HCT116 (cell line): ENCODE measurements around the gene KCND2. TPM values are rescaled to one million over a fixed set of nuclear protein-coding genes. Genes with fewer than 3 reads are reported as not detected.

ENCODE experiments used
- ATAC-seq: fragments of 200-7000 bp; cut with Tn5 transposase; 2 replicates; pipeline ENCODE4 v1.9.1; 2020; ENCODE audit warnings: mild to moderate bottlenecking, moderate library complexity
- BruUV-seq: library from RNA; stranded (reverse); fragments of 400-500 nt; replicated peaks from 2 replicates; lab custom pipeline; 2021; lab: Mats Ljungman, UMichigan
- CTCF ChIA-PET: fragments of 300-600 bp; sonication (Branson Sonifier 250); formaldehyde crosslinking; loops from one replicate; lab custom pipeline; 2021; ENCODE audit warnings: antibody characterized with exemption; lab: Charles Lee
- POLR2A ChIA-PET: fragments of 300-600, 350-600 bp; sonication (Branson Sonifier 250); formaldehyde crosslinking; loops from one replicate; lab custom pipeline; 2021; ENCODE audit warnings: antibody characterized with exemption; lab: Charles Lee
- RAD21 ChIA-PET, 2 experiments: fragments of 300-600 bp; sonication (Branson Sonifier 250); formaldehyde crosslinking; loops; one replicate each; lab custom pipeline; 2023; ENCODE audit warnings: low total read pairs in 2 of 2; ENCODE audit not compliant: uncharacterized antibody in 2 of 2, unreplicated experiment in 2 of 2, low non-redundant PET in 1 of 2; lab: Charles Lee
- DNase-seq: peaks from one replicate; pipeline ENCODE4 v3.0.0-alpha.2; 2010; ENCODE audit warnings: low read depth, low spot score
- H2AFZ ChIP-seq: fragments of 200-600 bp; shearing (Covaris generic), sonication (generic); 2 replicates; pipeline ENCODE4 v1.6.1; 2017; ENCODE audit warnings: low read depth, mixed run types, mixed read lengths, antibody characterized with exemption, low read length; ENCODE audit not compliant: poor library complexity, severe bottlenecking
- H3K27ac ChIP-seq: 2 replicates; pipeline ENCODE4 v1.5.1; 2012; ENCODE audit warnings: low read depth, low read length
- H3K27me3 ChIP-seq: fragments of 200-600 bp; sonication (generic); 2 replicates; pipeline ENCODE4 v1.6.1; 2016; ENCODE audit warnings: mixed run types, low read length, mixed read lengths; ENCODE audit not compliant: insufficient read depth
- H3K36me3 ChIP-seq, 2 experiments: fragments of 200-500 bp in 1 of 2; fragments of 200-600 bp in 1 of 2; sonication (Bioruptor generic) in 1 of 2; sonication (generic) in 1 of 2; 2 replicates each; pipeline versions ENCODE4 v1.5.1 to v1.6.1; 2014 to 2016; ENCODE audit warnings: low read length in 2 of 2, inconsistent platforms in 1 of 2, mixed read lengths in 1 of 2, mixed run types in 1 of 2; ENCODE audit not compliant: insufficient read depth in 2 of 2, control insufficient read depth in 1 of 2
- H3K4me1 ChIP-seq, 2 experiments: fragments of 200-600 bp in 1 of 2; sonication (generic) in 1 of 2; 2 replicates each; pipeline versions ENCODE4 v1.5.1 to v1.6.1; 2012 to 2017; ENCODE audit warnings: low read length in 2 of 2, inconsistent platforms in 1 of 2, mild to moderate bottlenecking in 1 of 2, mixed read lengths in 1 of 2, mixed run types in 1 of 2, moderate library complexity in 1 of 2; ENCODE audit not compliant: insufficient read depth in 2 of 2, control insufficient read depth in 1 of 2
- H3K4me2 ChIP-seq: fragments of 200-600 bp; sonication (generic); 2 replicates; pipeline ENCODE4 v1.6.1; 2017; ENCODE audit warnings: mixed run types, low read length, mixed read lengths
- H3K4me3 ChIP-seq, 2 experiments: fragments of 200-600 bp in 1 of 2; sonication (generic) in 1 of 2; replicated peaks in 1 of 2; 2 replicates each; pipeline ENCODE4 v1.5.1; 2011 to 2016; ENCODE audit warnings: low read length in 2 of 2, control low read depth in 1 of 2, low read depth in 1 of 2, mild to moderate bottlenecking in 1 of 2, mixed read lengths in 1 of 2, mixed run types in 1 of 2
- H3K79me2 ChIP-seq: fragments of 200-600 bp; sonication (generic); 2 replicates; pipeline ENCODE4 v1.6.1; 2017; ENCODE audit warnings: mild to moderate bottlenecking, mixed run types, low read length, moderate library complexity, mixed read lengths; ENCODE audit not compliant: insufficient read depth
- H3K9ac ChIP-seq: fragments of 200-600 bp; sonication (generic); 2 replicates; pipeline ENCODE4 v1.6.1; 2016; ENCODE audit warnings: low read length, mixed read lengths
- H3K9me2 ChIP-seq: fragments of 200-600 bp; sonication (generic), shearing (Covaris generic); 2 replicates; pipeline ENCODE4 v1.6.1; 2017; ENCODE audit warnings: mixed run types, mild to moderate bottlenecking, moderate library complexity; ENCODE audit not compliant: insufficient read depth
- H3K9me3 ChIP-seq, 2 experiments: fragments of 200-500 bp in 1 of 2; fragments of 200-600 bp in 1 of 2; sonication (Bioruptor generic) in 1 of 2; sonication (generic) in 1 of 2; 2 replicates each; pipeline ENCODE4 v1.6.1; 2014 to 2017; ENCODE audit warnings: low read length in 2 of 2, mixed read lengths in 2 of 2, inconsistent platforms in 1 of 2, low read depth in 1 of 2, mild to moderate bottlenecking in 1 of 2, mixed run types in 1 of 2, moderate library complexity in 1 of 2; ENCODE audit not compliant: control insufficient read depth in 1 of 2, insufficient read depth in 1 of 2
- H4K20me1 ChIP-seq: fragments of 200-600 bp; sonication (generic), shearing (Covaris generic); 2 replicates; pipeline ENCODE4 v1.6.1; 2017; ENCODE audit warnings: mixed run types, mild to moderate bottlenecking, moderate library complexity; ENCODE audit not compliant: insufficient read depth
- CEBPB ChIP-seq: IDR thresholded peaks from 2 replicates; pipeline ENCODE4 v1.6.1; 2012; ENCODE audit warnings: low read depth
- EGR1 ChIP-seq: IDR thresholded peaks from 2 replicates; pipeline ENCODE4 v1.6.1; 2012; ENCODE audit warnings: low read depth
- EZH2phosphoT487 ChIP-seq: fragments of 200-600 bp; IDR thresholded peaks from 2 replicates; pipeline ENCODE4 v1.6.1; 2018; ENCODE audit warnings: antibody characterized with exemption, borderline replicate concordance
- FOSL1 ChIP-seq: IDR thresholded peaks from 2 replicates; pipeline ENCODE4 v1.6.1; 2012; ENCODE audit warnings: low read depth
- JUND ChIP-seq: IDR thresholded peaks from 2 replicates; pipeline ENCODE4 v1.6.1; 2012
- POLR2A ChIP-seq: IDR thresholded peaks from 2 replicates; pipeline ENCODE4 v1.7.0; 2011; ENCODE audit warnings: borderline replicate concordance; ENCODE audit not compliant: insufficient read depth, insufficient read length; ENCODE audit errors: extremely low read depth
- POLR2AphosphoS5 ChIP-seq: IDR thresholded peaks from 2 replicates; pipeline ENCODE4 v1.6.1; 2011; ENCODE audit warnings: mild to moderate bottlenecking, low read depth, low read length, moderate library complexity
- RAD21 ChIP-seq: IDR thresholded peaks from 2 replicates; pipeline ENCODE4 v1.6.1; 2012; ENCODE audit warnings: low read depth, mild to moderate bottlenecking
- SIN3A ChIP-seq: IDR thresholded peaks from 2 replicates; pipeline ENCODE4 v1.6.1; 2012; ENCODE audit warnings: low read depth
- SRF ChIP-seq: IDR thresholded peaks from 2 replicates; pipeline ENCODE4 v1.6.1; 2012; ENCODE audit warnings: low read depth
- TCF7L2 ChIP-seq: IDR thresholded peaks from 2 replicates; pipeline ENCODE4 v1.7.0; 2011; ENCODE audit warnings: borderline replicate concordance, inconsistent platforms; ENCODE audit not compliant: insufficient read depth, insufficient read length; ENCODE audit errors: extremely low read depth
- YY1 ChIP-seq: IDR thresholded peaks from 2 replicates; pipeline ENCODE4 v1.6.1; 2011; ENCODE audit warnings: low read length, low read depth, moderate library complexity, mild to moderate bottlenecking; ENCODE audit not compliant: insufficient replicate concordance; ENCODE audit errors: extremely low read depth
- ZFX ChIP-seq: fragments of 450-650 bp; IDR thresholded peaks from 2 replicates; pipeline ENCODE4 v1.6.1; 2017
- ZNF274 ChIP-seq: fragments of 200-500 bp; sonication (Bioruptor generic); IDR thresholded peaks from 2 replicates; pipeline ENCODE4 v1.6.1; 2014; ENCODE audit warnings: mild to moderate bottlenecking, low read depth, low read length, inconsistent platforms
- intact Hi-C: fragments of 100-400 bp; cut with micrococcal nuclease; formaldehyde crosslinking; loops from 2 replicates; pipeline ENCODE4 v1.10.0; 2022
- total RNA-seq: library from RNA; stranded (reverse); gene quantifications from one replicate; pipeline ENCODE4 v1.2.1, GENCODE V29; 2021; ENCODE audit not compliant: unreplicated experiment
- TF ChIP-seq, protein P1 (sequence below): IDR thresholded peaks from 2 replicates; pipeline ENCODE4 v1.6.1; 2012
- TF ChIP-seq, protein P2 (sequence below), 3 experiments: fragments of 200-600 bp in 1 of 3; sonication (generic) in 1 of 3; IDR thresholded peaks in 2 of 3; conservative IDR thresholded peaks in 1 of 3; 2 replicates each; pipeline ENCODE4 v1.5.1; 2012 to 2017; ENCODE audit warnings: low read depth in 2 of 3, low read length in 2 of 3, antibody characterized with exemption in 1 of 3, borderline replicate concordance in 1 of 3, control low read depth in 1 of 3, mild to moderate bottlenecking in 1 of 3, mixed read lengths in 1 of 3, mixed run types in 1 of 3, moderate library complexity in 1 of 3; ENCODE audit not compliant: insufficient read depth in 1 of 3
- TF ChIP-seq, protein P3 (sequence below): IDR thresholded peaks from 2 replicates; pipeline ENCODE4 v1.6.1; 2012

The KCND2 gene
- total RNA-seq, 1 experiment from 2014 or later = 0.05 TPM

DNA sequence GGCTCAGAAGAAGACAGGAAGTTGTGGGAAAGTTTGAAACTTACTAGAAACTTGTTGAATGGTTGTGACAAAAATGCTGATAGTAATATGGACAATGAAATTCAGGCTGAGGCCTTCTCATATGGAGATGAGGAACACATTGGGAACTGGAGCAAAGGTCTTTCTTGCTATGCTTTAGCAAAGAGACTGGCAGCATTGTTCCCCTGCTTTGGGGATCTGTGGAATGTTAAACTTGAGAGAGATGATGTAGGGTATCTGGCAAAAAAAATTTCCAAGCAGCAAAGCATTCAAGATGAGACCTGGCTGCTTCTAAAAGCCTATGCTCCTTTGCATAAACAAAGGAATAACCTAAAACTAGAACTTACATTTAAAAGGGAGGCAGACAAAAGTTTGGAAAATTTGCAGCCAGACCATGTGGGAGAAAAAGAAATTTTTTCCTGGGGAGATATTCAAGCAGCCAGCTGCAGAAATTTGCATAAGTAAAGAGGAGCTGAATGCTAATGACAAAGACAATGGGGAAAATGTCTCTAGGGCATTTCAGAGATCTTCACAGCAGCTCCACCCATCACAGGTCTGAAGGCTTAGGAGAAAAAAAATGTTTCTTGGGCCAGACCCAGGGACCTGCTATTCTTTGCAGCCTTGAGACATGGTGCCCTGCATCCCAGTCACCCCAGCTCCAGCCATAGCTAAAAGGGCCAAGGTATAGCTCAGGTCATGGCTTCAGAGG, 16.5 kb upstream of the KCND2 start:
- DNase-seq = no peak
- intact Hi-C loops = loop anchor here (5.0 kb wide), 1 partner anchor 49 kb away; no protein-coding TSS in a partner anchor

DNA sequence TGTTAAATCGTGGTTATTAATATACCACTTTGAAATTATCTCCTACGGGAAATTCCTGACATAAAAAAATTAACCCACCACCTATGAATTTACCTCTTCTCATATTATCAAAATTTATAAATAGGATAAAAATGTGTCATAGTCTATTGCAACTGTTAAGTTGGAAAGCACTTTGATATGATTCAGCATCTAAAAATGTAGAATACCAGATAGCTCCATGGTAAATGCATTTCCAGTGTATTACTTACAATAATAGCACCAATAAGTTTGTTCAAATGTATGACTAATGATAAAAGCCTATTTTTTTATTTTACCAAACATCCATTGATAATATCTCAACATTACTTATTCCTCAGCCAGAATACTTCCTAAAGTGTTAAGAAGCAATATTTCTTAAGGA, 13.6 kb upstream of the KCND2 start:
- ChIA-PET POLR2A (no interaction called here), CTCF (no interaction called here), RAD21 (no interaction called here)
- ATAC-seq (no peak), DNase-seq (no peak)
- H4K20me1 ChIP-seq = no peaks in the 10 kb centered on the region
- intact Hi-C loops = loop anchor here (5.0 kb wide), 1 partner anchor 52 kb away; no protein-coding TSS in a partner anchor
- H3K4me2 ChIP-seq = no peak overlapping the region
- H3K27ac ChIP-seq = no peak overlapping the region
- H3K36me3 ChIP-seq = no peaks in the 10 kb centered on the region
- TF ChIP-seq, protein P1, sequence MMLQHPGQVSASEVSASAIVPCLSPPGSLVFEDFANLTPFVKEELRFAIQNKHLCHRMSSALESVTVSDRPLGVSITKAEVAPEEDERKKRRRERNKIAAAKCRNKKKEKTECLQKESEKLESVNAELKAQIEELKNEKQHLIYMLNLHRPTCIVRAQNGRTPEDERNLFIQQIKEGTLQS = no peak
- TF ChIP-seq, protein P2, sequence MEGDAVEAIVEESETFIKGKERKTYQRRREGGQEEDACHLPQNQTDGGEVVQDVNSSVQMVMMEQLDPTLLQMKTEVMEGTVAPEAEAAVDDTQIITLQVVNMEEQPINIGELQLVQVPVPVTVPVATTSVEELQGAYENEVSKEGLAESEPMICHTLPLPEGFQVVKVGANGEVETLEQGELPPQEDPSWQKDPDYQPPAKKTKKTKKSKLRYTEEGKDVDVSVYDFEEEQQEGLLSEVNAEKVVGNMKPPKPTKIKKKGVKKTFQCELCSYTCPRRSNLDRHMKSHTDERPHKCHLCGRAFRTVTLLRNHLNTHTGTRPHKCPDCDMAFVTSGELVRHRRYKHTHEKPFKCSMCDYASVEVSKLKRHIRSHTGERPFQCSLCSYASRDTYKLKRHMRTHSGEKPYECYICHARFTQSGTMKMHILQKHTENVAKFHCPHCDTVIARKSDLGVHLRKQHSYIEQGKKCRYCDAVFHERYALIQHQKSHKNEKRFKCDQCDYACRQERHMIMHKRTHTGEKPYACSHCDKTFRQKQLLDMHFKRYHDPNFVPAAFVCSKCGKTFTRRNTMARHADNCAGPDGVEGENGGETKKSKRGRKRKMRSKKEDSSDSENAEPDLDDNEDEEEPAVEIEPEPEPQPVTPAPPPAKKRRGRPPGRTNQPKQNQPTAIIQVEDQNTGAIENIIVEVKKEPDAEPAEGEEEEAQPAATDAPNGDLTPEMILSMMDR (IDR thresholded peaks at IDR 0.05 in 2 of 3, conservative IDR thresholded peaks at IDR 0.05 in 1 of 3; ENCODE audit: borderline replicate concordance in 1 of 3, insufficient read depth in 1 of 3, low read depth in 2 of 3, low read length in 2 of 3) = no peak
- TF ChIP-seq POLR2A (no peak), TCF7L2 (no peak), SRF (no peak), POLR2AphosphoS5 (no peak), JUND (no peak), FOSL1 (no peak), YY1 (no peak), EGR1 (no peak), EZH2phosphoT487 (no peak), ZNF274 (no peak), ZFX (no peak), CEBPB (no peak)
- TF ChIP-seq, protein P3, sequence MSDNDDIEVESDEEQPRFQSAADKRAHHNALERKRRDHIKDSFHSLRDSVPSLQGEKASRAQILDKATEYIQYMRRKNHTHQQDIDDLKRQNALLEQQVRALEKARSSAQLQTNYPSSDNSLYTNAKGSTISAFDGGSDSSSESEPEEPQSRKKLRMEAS = no peak
- no peaks in the 10 kb centered on the region; the same call in 1 of the 2 replicates for H3K9me2 ChIP-seq
- no peak overlapping the region for H2AFZ ChIP-seq
- H3K27me3 ChIP-seq = no peaks in the 10 kb centered on the region
- no peak overlapping the region for H3K9ac ChIP-seq
- BruUV-seq = no TSS peak
- H3K79me2 ChIP-seq = no peaks in the 10 kb centered on the region
- H3K4me1 ChIP-seq = no peaks in the 10 kb centered on the region
- no peaks in the 10 kb centered on the region for H3K9me3 ChIP-seq
- no peak overlapping the region for H3K4me3 ChIP-seq

More for the DNA sequence above, 16.5 kb upstream of the KCND2 start:
- H3K9me2 ChIP-seq = no peaks in the 10 kb centered on the region
- H3K36me3 ChIP-seq = no peaks in the 10 kb centered on the region
- RAD21 ChIA-PET = no interaction called here
- BruUV-seq = no TSS peak
- no peak overlapping the region for H3K9ac ChIP-seq
- TF ChIP-seq RAD21 (no peak), TCF7L2 (no peak), SIN3A (no peak), ZNF274 (no peak)
- H3K4me3 ChIP-seq = no peak overlapping the region
- H3K27me3 ChIP-seq = no peaks in the 10 kb centered on the region
- H3K4me1 ChIP-seq = no peaks in the 10 kb centered on the region
- ATAC-seq = no peak
- H3K27ac ChIP-seq = no peak overlapping the region
- CTCF ChIA-PET = no interaction called here
- no peak overlapping the region for H3K4me2 ChIP-seq
- POLR2A ChIA-PET = no interaction called here
- H4K20me1 ChIP-seq = no peaks in the 10 kb centered on the region
- no peaks in the 10 kb centered on the region for H3K79me2 ChIP-seq
- no peak overlapping the region for H2AFZ ChIP-seq
- H3K9me3 ChIP-seq = no peaks in the 10 kb centered on the region
